ENCODE results near the gene KIAA1217.

KIAA1217 gene

DNA sequence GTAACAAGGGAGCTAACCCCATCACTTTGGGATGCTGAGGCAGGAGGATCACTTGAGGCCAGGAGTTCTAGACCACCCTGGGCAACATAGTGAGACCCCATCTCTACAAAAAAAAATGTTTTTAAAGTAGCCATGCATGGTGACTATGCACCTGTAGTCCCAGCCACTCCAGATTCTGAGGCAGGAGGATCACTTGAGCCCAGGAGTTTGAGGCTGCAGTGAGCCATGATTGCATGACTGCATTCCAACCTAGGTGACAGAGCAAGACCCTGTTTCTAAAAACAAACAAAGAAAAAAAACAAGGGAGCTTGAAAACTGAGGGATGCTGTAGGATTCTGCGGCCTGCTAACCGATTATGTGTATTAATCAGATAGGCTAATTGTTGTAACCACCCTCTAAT lies 4.9 kb downstream of the KIAA1217 start:
- Histone ChIP-seq H3K4me3 (no peak overlapping the region), H3K4me1 (peaks cover 29% of the 10 kb centered on the region), H3K27me3 (ENCODE audit: low read depth) (no peaks in the 10 kb centered on the region), H3K9me3 (no peaks in the 10 kb centered on the region), H3K36me3 (replicated peaks) (no peaks in the 10 kb centered on the region)
- in situ Hi-C loops (cut with MboI; ENCODE audit: low sequenced_read_pairs), result loop anchor here (25.0 kb wide), 1 partner anchor 298 kb away; no protein-coding TSS in a partner anchor
- DNase-seq (ENCODE audit: low spot score in 2 of 2), result no peak

DNA sequence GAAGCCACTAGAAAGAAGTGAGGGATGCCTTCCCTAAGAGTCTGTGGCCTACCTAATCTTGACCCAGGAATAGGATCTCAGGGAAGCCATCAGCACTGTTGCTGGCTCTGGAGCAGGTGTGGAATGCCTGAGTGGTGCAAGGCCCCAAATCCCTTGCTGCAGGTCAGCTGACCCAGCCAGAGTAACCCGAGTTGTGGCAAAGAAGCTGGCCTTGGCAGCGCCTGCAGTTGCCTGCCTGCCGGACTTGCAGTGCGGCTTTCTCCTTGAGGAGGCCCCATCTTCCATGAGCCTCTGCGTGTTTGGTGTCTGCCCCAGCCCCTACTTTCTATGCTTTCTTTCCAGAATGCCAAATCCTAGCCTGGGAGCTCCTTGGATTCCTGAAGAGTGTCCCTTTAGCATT lies 5.8 kb downstream of the KIAA1217 start:
- no peak for DNase-seq (ENCODE audit: low spot score in 2 of 2)
- Histone ChIP-seq H3K4me1 (peaks cover 26% of the 10 kb centered on the region), H3K27me3 (ENCODE audit: low read depth) (no peaks in the 10 kb centered on the region), H3K4me3 (no peak overlapping the region), H3K9me3 (no peaks in the 10 kb centered on the region), H3K36me3 (replicated peaks) (no peaks in the 10 kb centered on the region)
- in situ Hi-C loops (cut with MboI; ENCODE audit: low sequenced_read_pairs), result loop anchor here (25.0 kb wide), 1 partner anchor 298 kb away; no protein-coding TSS in a partner anchor

DNA sequence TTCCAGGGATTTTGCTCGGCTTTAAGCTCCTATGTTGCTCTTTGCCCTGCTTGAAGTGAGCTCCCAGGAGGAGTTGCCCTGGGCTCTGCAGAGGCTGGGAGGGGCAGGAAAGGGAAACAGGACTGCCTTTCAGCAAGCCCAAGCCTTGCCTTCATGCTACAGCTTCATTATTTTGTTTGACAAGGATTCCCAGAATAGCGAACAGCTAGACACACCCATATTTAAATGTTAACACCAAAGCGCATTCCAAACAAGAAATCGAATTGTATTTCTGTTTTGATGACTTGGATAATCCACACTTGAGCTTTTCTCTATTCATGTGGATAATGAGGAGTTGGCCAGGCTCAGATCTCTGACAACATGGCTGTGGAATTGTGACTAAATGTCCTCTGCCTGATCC lies 6.3 kb downstream of the KIAA1217 start:
- Histone ChIP-seq H3K4me1 (peaks cover 26% of the 10 kb centered on the region), H3K36me3 (replicated peaks) (no peaks in the 10 kb centered on the region), H3K4me3 (no peak overlapping the region), H3K27me3 (ENCODE audit: low read depth) (no peaks in the 10 kb centered on the region), H3K9me3 (no peaks in the 10 kb centered on the region)
- in situ Hi-C loops (cut with MboI; ENCODE audit: low sequenced_read_pairs), result loop anchor here (25.0 kb wide), 1 partner anchor 297 kb away; no protein-coding TSS in a partner anchor
- DNase-seq (ENCODE audit: low spot score in 2 of 2), result peak; percentile 78 to 84

DNA sequence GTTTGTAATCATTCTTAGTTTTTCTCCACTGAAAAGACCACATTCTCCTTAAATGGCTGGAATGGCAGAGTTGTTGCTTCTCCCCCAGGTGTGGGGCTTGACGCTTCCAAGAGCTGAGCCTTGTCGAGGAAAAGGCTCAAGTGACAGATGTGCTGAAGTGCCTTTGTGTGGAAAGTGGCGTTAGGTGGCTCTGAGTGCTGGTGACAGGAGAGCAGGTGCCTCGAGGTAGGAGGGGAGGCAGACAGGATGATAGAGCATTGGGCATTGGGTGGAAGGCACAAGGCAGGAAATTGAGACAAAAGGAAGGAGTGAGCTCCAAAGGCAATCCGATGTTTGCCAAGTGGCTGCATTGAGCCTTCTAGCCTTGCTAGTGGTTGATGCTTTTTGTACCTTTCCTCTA lies 6.7 kb downstream of the KIAA1217 start:
- DNase-seq (ENCODE audit: low spot score in 2 of 2), result peak in 1 of 2 experiments; percentile 47
- in situ Hi-C loops (cut with MboI; ENCODE audit: low sequenced_read_pairs), result loop anchor here (25.0 kb wide), 1 partner anchor 297 kb away; no protein-coding TSS in a partner anchor
- Histone ChIP-seq H3K9me3 (no peaks in the 10 kb centered on the region), H3K4me3 (no peak overlapping the region), H3K36me3 (replicated peaks) (no peaks in the 10 kb centered on the region), H3K27me3 (ENCODE audit: low read depth) (no peaks in the 10 kb centered on the region), H3K4me1 (peaks cover 24% of the 10 kb centered on the region)

DNA sequence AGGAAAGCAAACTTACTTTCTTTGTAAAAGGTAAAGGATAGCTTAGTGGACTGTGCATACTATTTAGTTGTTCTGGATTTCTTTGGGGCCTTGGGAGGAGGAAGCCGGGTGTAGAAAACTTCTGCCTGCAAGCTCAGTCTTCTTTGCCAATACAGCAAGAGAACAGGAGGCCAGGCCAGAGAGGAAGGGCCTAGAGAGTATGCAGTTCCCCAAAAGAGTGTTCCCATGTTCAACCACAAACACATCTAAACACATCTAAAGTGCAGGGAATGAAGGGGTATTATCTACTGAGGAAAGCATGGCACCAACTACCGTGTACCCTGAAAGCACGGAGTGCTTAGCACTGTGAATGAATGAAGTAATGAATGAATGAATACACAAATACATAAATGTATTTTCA lies 11.0 kb downstream of the KIAA1217 start:
- Histone ChIP-seq H3K27me3 (ENCODE audit: low read depth) (no peaks in the 10 kb centered on the region), H3K9me3 (no peaks in the 10 kb centered on the region), H3K4me1 (peaks cover 10% of the 10 kb centered on the region), H3K4me3 (no peak overlapping the region), H3K36me3 (replicated peaks) (no peaks in the 10 kb centered on the region; the same call in 1 of the 2 replicates)
- in situ Hi-C loops (cut with MboI; ENCODE audit: low sequenced_read_pairs), result loop anchor here (25.0 kb wide), 1 partner anchor 292 kb away; no protein-coding TSS in a partner anchor
- DNase-seq (ENCODE audit: low spot score in 2 of 2), result no peak

DNA sequence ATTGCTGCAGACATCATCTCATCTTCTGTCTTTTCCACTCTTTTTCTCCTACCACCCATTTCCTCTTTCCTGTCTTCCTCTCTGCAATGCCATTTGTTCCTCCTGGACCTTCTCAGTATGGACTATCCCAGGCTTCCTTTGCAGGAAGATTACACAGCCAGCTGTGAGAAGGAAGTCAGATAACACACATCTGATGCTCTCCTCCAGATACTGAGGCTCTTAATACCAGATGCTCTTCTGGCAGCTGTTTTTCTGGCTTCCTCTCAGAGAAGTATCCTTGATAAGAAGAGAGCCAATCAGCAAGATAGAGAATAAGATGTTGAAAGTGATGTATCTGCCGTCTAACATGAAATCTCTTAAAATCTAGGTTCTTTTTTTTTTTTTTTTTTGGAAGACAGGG lies 14.4 kb downstream of the KIAA1217 start:
- Histone ChIP-seq H3K4me1 (peaks cover 4% of the 10 kb centered on the region), H3K9me3 (no peaks in the 10 kb centered on the region), H3K27me3 (ENCODE audit: low read depth) (no peaks in the 10 kb centered on the region), H3K4me3 (no peak overlapping the region), H3K36me3 (replicated peaks) (no peaks in the 10 kb centered on the region; the same call in 1 of the 2 replicates)
- no peak for DNase-seq (ENCODE audit: low spot score in 2 of 2)
- in situ Hi-C loops (cut with MboI; ENCODE audit: low sequenced_read_pairs), result loop anchor here (25.0 kb wide), 1 partner anchor 289 kb away; no protein-coding TSS in a partner anchor

DNA sequence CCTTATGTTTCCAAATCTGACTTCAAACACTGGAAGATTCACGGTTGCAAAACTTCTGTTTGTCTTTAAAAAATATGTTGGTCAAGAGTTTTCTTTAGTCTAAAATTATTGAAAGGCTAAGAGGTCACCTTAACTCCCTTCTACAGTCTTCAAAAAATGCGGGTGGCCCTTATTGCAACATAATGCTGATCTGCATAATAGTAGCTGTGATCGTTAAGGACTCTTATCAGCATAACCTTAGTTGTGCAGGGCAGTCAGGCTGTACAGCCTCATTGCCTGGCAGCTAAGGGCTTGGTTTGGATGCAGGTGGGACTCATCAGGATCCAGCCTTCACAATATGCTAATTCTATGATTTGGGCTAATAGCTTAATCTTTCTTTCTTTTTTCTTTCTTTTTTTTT lies 15.0 kb downstream of the KIAA1217 start:
- Histone ChIP-seq H3K4me3 (no peak overlapping the region), H3K9me3 (no peaks in the 10 kb centered on the region), H3K27me3 (ENCODE audit: low read depth) (no peaks in the 10 kb centered on the region), H3K36me3 (replicated peaks) (no peaks in the 10 kb centered on the region; the same call in 1 of the 2 replicates), H3K4me1 (peaks cover 4% of the 10 kb centered on the region)
- DNase-seq (ENCODE audit: low spot score in 2 of 2), result peak; percentile 47 to 51
- in situ Hi-C loops (cut with MboI; ENCODE audit: low sequenced_read_pairs), result loop anchor here (25.0 kb wide), 1 partner anchor 288 kb away; no protein-coding TSS in a partner anchor

DNA sequence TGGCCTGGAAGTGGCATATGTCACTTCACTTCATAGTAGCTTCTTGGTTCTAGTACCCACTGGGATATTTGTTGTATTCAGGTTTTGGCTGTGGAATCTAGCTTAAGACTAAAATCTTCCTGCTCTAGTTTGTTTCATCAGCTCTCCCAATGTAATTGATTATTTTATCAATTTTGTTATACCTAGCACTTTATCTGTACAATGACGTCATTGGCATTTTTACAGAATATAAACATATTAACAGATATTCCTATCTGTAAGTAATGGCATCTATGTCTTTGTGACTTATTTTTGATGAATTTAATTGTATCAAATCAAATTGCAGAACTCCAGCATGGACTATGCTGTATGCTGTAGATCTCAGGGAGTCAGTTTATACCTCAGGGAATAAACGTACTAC lies 19.7 kb downstream of the KIAA1217 start:
- DNase-seq (ENCODE audit: low spot score in 2 of 2), result no peak
- Histone ChIP-seq H3K4me1 (peaks cover 4% of the 10 kb centered on the region), H3K9me3 (no peaks in the 10 kb centered on the region), H3K4me3 (no peak overlapping the region), H3K36me3 (replicated peaks) (no peaks in the 10 kb centered on the region), H3K27me3 (ENCODE audit: low read depth) (no peaks in the 10 kb centered on the region)
- in situ Hi-C loops (cut with MboI; ENCODE audit: low sequenced_read_pairs), result no loop called here

DNA sequence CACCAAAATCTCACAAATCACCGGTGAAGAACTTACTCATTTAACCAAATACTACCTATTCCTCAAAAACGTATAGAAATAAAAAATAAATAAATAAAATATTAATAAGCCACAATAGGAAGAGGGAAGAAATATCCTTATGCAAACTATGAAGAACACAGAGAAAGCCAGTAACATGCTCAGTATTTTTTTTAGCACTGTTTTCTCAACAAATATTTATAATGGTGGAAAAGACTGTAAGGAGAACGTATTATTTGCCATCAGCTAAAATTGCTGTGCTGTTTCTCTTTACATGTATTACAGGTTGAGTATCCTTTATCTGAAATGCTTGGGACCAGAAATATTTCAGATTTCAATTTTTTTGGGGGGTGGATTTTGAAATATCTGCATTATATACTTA lies 21.0 kb downstream of the KIAA1217 start:
- H3K36me3 ChIP-seq (replicated peaks), result no peaks in the 10 kb centered on the region
- no peak for DNase-seq (ENCODE audit: low spot score in 2 of 2)
- H3K27me3 ChIP-seq (ENCODE audit: low read depth), result no peaks in the 10 kb centered on the region
- no peak overlapping the region for H3K4me3 ChIP-seq
- in situ Hi-C loops (cut with MboI; ENCODE audit: low sequenced_read_pairs), result no loop called here
- no peaks in the 10 kb centered on the region for H3K9me3 ChIP-seq
- no peaks in the 10 kb centered on the region; the same call in 1 of the 2 replicates for H3K4me1 ChIP-seq

DNA sequence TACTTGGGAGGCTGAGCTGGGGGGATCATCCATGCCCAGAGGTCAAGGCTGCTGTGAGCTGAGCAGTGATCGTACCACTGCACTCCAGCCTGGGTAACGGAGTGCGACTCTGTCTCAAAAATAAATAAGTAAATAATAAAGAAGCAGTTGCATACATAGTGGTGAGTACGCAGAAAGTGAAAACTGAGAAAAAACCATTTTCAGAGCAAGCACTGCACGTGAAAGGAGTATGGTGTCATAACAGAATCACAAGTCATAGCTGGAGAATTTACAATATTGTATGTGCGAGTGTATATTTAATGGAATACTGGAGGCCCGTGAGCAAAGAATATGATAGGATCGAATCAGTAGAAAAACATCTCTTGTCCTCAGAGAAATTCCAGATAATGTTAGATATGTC lies 22.3 kb downstream of the KIAA1217 start:
- in situ Hi-C loops (cut with MboI; ENCODE audit: low sequenced_read_pairs), result no loop called here
- Histone ChIP-seq H3K9me3 (no peaks in the 10 kb centered on the region), H3K27me3 (ENCODE audit: low read depth) (no peaks in the 10 kb centered on the region), H3K4me1 (no peaks in the 10 kb centered on the region; the same call in 1 of the 2 replicates), H3K4me3 (no peak overlapping the region), H3K36me3 (replicated peaks) (no peaks in the 10 kb centered on the region)
- no peak for DNase-seq (ENCODE audit: low spot score in 2 of 2)

DNA sequence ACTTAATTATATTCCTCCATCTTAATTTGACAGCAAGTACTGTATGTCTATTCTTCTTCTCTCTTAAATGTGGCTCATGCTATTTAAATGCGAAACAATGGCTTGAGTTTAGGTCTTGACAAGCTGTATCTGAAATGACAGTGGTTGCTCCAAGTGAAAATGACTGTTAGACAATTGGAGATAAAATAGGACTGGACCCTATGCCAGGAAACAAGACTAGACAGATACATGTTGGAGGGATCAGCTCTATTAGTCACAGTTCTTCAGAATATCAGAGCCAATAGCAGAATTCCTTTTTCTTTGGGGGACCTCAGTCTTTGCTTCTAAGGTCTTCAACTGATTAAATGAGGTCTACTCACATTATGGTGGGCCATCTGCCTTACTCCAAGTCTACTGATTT lies 25.8 kb downstream of the KIAA1217 start:
- no peak for DNase-seq (ENCODE audit: low spot score in 2 of 2)
- Histone ChIP-seq H3K27me3 (ENCODE audit: low read depth) (no peaks in the 10 kb centered on the region), H3K4me1 (peaks cover 14% of the 10 kb centered on the region), H3K4me3 (no peak overlapping the region), H3K9me3 (no peaks in the 10 kb centered on the region), H3K36me3 (replicated peaks) (no peaks in the 10 kb centered on the region)
- in situ Hi-C loops (cut with MboI; ENCODE audit: low sequenced_read_pairs), result no loop called here

DNA sequence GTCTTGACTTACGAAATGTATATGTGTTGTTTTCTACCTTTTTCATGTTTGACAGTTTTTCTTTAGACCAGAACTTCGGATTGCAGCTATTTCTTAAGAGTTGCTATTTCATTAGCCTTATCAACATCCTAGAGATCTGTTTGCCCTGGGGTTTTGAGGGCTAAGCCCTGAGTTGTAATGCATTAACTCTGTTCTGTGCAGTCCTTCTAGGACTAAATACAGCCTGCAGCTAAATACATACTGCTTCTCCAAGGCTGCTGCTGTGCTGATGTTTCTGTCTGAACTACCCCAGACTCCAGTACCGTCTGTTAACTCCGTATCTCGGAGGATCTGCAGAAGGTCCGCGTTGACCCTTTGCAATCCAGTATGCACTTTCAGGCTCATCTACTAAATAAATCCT lies 26.5 kb downstream of the KIAA1217 start:
- Histone ChIP-seq H3K4me3 (no peak overlapping the region), H3K36me3 (replicated peaks) (no peaks in the 10 kb centered on the region), H3K9me3 (no peaks in the 10 kb centered on the region), H3K27me3 (ENCODE audit: low read depth) (no peaks in the 10 kb centered on the region), H3K4me1 (peaks cover 21% of the 10 kb centered on the region)
- in situ Hi-C loops (cut with MboI; ENCODE audit: low sequenced_read_pairs), result no loop called here
- DNase-seq (ENCODE audit: low spot score in 2 of 2), result no peak

DNA sequence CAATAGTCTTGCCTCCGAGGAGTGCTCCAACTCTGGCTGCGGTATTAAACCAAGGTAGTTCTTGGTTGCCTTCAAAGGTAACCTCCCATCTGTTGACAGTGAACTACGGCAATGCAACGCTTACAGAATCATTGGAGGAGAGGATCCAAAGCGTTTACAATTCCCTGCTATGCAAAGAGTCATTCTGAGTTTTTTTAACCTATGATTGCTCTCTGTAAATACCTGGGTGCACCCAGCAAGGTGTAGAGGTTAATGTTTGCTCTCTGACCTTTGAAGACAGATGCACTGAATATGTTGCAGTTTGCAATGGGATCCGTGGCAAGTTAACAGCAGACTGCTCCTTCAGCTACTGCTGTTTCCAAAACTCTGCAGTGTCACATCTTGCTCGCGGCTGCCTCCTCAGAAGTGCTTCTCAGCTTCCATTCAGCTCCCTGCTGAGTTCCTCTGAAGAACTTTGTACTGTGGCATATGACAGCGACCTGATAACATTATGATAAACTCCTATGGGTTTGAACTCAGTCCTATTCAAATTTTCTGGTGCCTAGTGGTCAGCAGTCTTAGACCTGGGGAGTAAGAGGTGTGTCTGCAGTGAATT lies 29.0 kb downstream of the KIAA1217 start:
- H3K9me3 ChIP-seq, result no peaks in the 10 kb centered on the region
- no peaks in the 10 kb centered on the region for H3K27me3 ChIP-seq (ENCODE audit: low read depth)
- in situ Hi-C loops (cut with MboI; ENCODE audit: low sequenced_read_pairs), result no loop called here
- peaks cover 34% of the 10 kb centered on the region for H3K4me1 ChIP-seq
- no peak for DNase-seq (ENCODE audit: low spot score in 2 of 2)
- H3K4me3 ChIP-seq, result no peak overlapping the region
- H3K36me3 ChIP-seq (replicated peaks), result no peaks in the 10 kb centered on the region

DNA sequence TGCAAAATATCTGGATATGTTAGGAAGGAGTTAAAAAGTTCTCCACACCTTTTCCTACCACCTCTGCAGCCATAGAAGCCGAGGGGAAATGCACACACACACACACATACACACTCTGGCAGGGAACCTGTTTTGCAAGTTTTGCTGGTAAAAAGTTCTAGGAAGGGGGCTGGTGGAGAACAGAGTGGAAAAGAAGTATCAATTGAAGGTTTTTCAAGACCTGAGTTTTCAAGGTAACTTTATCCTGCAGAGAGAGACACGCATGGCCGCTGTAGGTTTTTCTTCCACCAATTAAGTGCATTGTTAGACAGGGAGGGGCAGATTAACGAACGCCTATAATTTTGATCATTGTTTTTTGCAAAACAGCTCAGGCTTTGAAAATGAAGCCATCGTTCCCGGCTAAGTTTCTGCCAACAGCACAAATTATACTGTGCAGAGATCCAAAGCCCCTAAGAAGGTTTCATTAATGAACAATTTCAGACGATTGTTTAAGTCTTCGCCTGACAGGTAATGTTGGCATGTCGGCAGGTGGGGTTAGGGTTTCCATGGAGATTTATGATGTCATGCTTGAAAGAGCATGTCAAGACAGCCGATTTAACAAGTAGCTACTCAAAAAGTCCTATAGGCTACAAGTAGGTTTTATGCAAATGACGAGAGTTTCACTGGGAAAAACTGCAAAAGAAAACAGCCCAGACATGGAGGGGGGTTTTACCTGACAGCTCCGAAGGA lies 29.7 kb downstream of the KIAA1217 start:
- Histone ChIP-seq H3K4me3 (peak overlapping the region; percentile 22), H3K27me3 (ENCODE audit: low read depth) (no peaks in the 10 kb centered on the region), H3K4me1 (peaks cover 36% of the 10 kb centered on the region), H3K36me3 (replicated peaks) (no peaks in the 10 kb centered on the region), H3K9me3 (no peaks in the 10 kb centered on the region)
- DNase-seq (ENCODE audit: low spot score in 2 of 2), result peak in 1 of 2 experiments; percentile 47
- in situ Hi-C loops (cut with MboI; ENCODE audit: low sequenced_read_pairs), result no loop called here

Data from HAP-1 (cell line).